BLaER1 (cell line): ENCODE results near the gene KSR2.

ENCODE experiments used
- H3K27ac ChIP-seq: shearing (Covaris generic); formaldehyde crosslinking; 2 replicates; pipeline ENCODE4 v1.8.1; 2022
- H3K27me3 ChIP-seq: shearing (Covaris generic); formaldehyde crosslinking; 2 replicates; pipeline ENCODE4 v1.8.1; 2022
- H3K36me3 ChIP-seq: shearing (Covaris generic); formaldehyde crosslinking; 2 replicates; pipeline ENCODE4 v1.8.1; 2022
- H3K4me1 ChIP-seq: shearing (Covaris generic); formaldehyde crosslinking; 2 replicates; pipeline ENCODE4 v1.8.1; 2022
- H3K4me2 ChIP-seq: shearing (Covaris generic); formaldehyde crosslinking; 2 replicates; pipeline ENCODE4 v1.8.1; 2022
- H3K4me3 ChIP-seq: shearing (Covaris generic); formaldehyde crosslinking; 2 replicates; pipeline ENCODE4 v1.8.1; 2022
- H3K9ac ChIP-seq: shearing (Covaris generic); formaldehyde crosslinking; 2 replicates; pipeline ENCODE4 v1.8.1; 2022
- H3K9me3 ChIP-seq: shearing (Covaris generic); formaldehyde crosslinking; 2 replicates; pipeline ENCODE4 v1.8.1; 2022
- H4K20me1 ChIP-seq: shearing (Covaris generic); formaldehyde crosslinking; 2 replicates; pipeline ENCODE4 v1.8.1; 2022
- Cebpa-rat ChIP-seq: shearing (Covaris generic); IDR thresholded peaks from 2 replicates; pipeline ENCODE4 v1.8.1; 2022

KSR2 gene

GRCh38 chr12:117850048-117850447 is 118.7 kb downstream of the KSR2 start:
- Histone ChIP-seq H3K4me1 (peaks cover 18% of the 10 kb centered on the region), H3K27ac (no peak overlapping the region), H3K4me2 (no peak overlapping the region)

GRCh38 chr12:117847371-117847770 is 121.4 kb downstream of the KSR2 start:
- Histone ChIP-seq H4K20me1 (no peaks in the 10 kb centered on the region), H3K27me3 (no peaks in the 10 kb centered on the region), H3K4me2 (no peak overlapping the region), H3K36me3 (no peaks in the 10 kb centered on the region), H3K4me3 (no peak overlapping the region), H3K27ac (no peak overlapping the region), H3K9ac (no peak overlapping the region), H3K4me1 (peaks cover 21% of the 10 kb centered on the region), H3K9me3 (peaks cover 9% of the 10 kb centered on the region)
- TF ChIP-seq Cebpa-rat, result no peak

More at GRCh38 chr12:117850048-117850447, 118.7 kb downstream of the KSR2 start:
- Histone ChIP-seq H3K27me3 (no peaks in the 10 kb centered on the region), H3K9ac (no peak overlapping the region), H3K36me3 (no peaks in the 10 kb centered on the region), H3K4me3 (no peak overlapping the region), H3K9me3 (0 out of 2 replicates have a peak, but pooled peaks cover 4% of the 10 kb centered on the region), H4K20me1 (no peaks in the 10 kb centered on the region)
- no peak for TF ChIP-seq Cebpa-rat

- H4K20me1 ChIP-seq, result no peaks in the 10 kb centered on the region
- no peak overlapping the region for H3K9ac ChIP-seq
- H3K9me3 ChIP-seq, result peaks cover 9% of the 10 kb centered on the region
- TF ChIP-seq Cebpa-rat, result no peak
- H3K4me1 ChIP-seq, result peaks cover 21% of the 10 kb centered on the region
- H3K36me3 ChIP-seq, result no peaks in the 10 kb centered on the region
- H3K4me2 ChIP-seq, result no peak overlapping the region
- no peaks in the 10 kb centered on the region for H3K27me3 ChIP-seq
- H3K4me3 ChIP-seq, result no peak overlapping the region
- H3K27ac ChIP-seq, result no peak overlapping the region
Measured at GRCh38 chr12:117845271-117845904, 123.4 kb downstream of the KSR2 start.

- Histone ChIP-seq H3K36me3 (no peaks in the 10 kb centered on the region), H3K9ac (no peak overlapping the region), H3K9me3 (peaks cover 9% of the 10 kb centered on the region), H3K27me3 (no peaks in the 10 kb centered on the region), H3K4me1 (peaks cover 21% of the 10 kb centered on the region), H4K20me1 (no peaks in the 10 kb centered on the region), H3K4me3 (no peak overlapping the region), H3K4me2 (no peak overlapping the region), H3K27ac (no peak overlapping the region)
- no peak for TF ChIP-seq Cebpa-rat
Measured at GRCh38 chr12:117844114-117844830, 124.5 kb downstream of the KSR2 start.

- H3K4me3 ChIP-seq, result no peak overlapping the region
- peaks cover 13% of the 10 kb centered on the region for H3K4me1 ChIP-seq
- no peak overlapping the region for H3K27ac ChIP-seq
- H4K20me1 ChIP-seq, result no peaks in the 10 kb centered on the region
- H3K27me3 ChIP-seq, result no peaks in the 10 kb centered on the region
- H3K9me3 ChIP-seq, result peaks cover 9% of the 10 kb centered on the region
- H3K36me3 ChIP-seq, result no peaks in the 10 kb centered on the region
- no peak for TF ChIP-seq Cebpa-rat
- H3K4me2 ChIP-seq, result no peak overlapping the region
- H3K9ac ChIP-seq, result no peak overlapping the region
Measured at GRCh38 chr12:117842630-117843029, 126.2 kb downstream of the KSR2 start.

- Histone ChIP-seq H3K36me3 (no peaks in the 10 kb centered on the region), H3K27me3 (no peaks in the 10 kb centered on the region), H4K20me1 (no peaks in the 10 kb centered on the region), H3K9me3 (peaks cover 9% of the 10 kb centered on the region), H3K4me2 (no peak overlapping the region), H3K9ac (no peak overlapping the region), H3K4me1 (peaks cover 9% of the 10 kb centered on the region; the same call in 1 of the 2 replicates), H3K4me3 (no peak overlapping the region), H3K27ac (no peak overlapping the region)
- TF ChIP-seq Cebpa-rat, result no peak
Measured at GRCh38 chr12:117842220-117842619, 126.6 kb downstream of the KSR2 start.

- H3K4me1 ChIP-seq, result peaks cover 21% of the 10 kb centered on the region
- H4K20me1 ChIP-seq, result no peaks in the 10 kb centered on the region
- H3K4me2 ChIP-seq, result no peak overlapping the region
- H3K27me3 ChIP-seq, result no peaks in the 10 kb centered on the region
- H3K27ac ChIP-seq, result no peak overlapping the region
- H3K9ac ChIP-seq, result no peak overlapping the region
- H3K9me3 ChIP-seq, result no peaks in the 10 kb centered on the region
- no peak overlapping the region for H3K4me3 ChIP-seq
- H3K36me3 ChIP-seq, result no peaks in the 10 kb centered on the region
- no peak for TF ChIP-seq Cebpa-rat
Measured at GRCh38 chr12:117837737-117838050, 131.1 kb downstream of the KSR2 start.

GRCh38 chr12:117836999-117837736 is 131.6 kb downstream of the KSR2 start:
- no peaks in the 10 kb centered on the region for H3K36me3 ChIP-seq
- H3K27me3 ChIP-seq, result no peaks in the 10 kb centered on the region
- H4K20me1 ChIP-seq, result no peaks in the 10 kb centered on the region
- H3K9ac ChIP-seq, result no peak overlapping the region; the same call in 1 of the 2 replicates
- no peak overlapping the region for H3K27ac ChIP-seq
- TF ChIP-seq Cebpa-rat, result no peak
- no peaks in the 10 kb centered on the region for H3K9me3 ChIP-seq
- peaks cover 21% of the 10 kb centered on the region for H3K4me1 ChIP-seq
- H3K4me3 ChIP-seq, result no peak overlapping the region
- H3K4me2 ChIP-seq, result peak overlapping the region; percentile 69

GRCh38 chr12:117836476-117836875 is 132.3 kb downstream of the KSR2 start:
- H3K9me3 ChIP-seq, result no peaks in the 10 kb centered on the region
- H3K27me3 ChIP-seq, result no peaks in the 10 kb centered on the region
- peak overlapping the region; percentile 69 for H3K4me2 ChIP-seq

GRCh38 chr12:117835156-117835555 is 133.6 kb downstream of the KSR2 start:
- Histone ChIP-seq H3K9ac (no peak overlapping the region), H3K4me2 (peak overlapping the region; percentile 56), H3K4me3 (no peak overlapping the region), H3K36me3 (no peaks in the 10 kb centered on the region), H3K27ac (no peak overlapping the region), H3K9me3 (peaks cover under 1% of the 10 kb centered on the region), H3K4me1 (peaks cover 21% of the 10 kb centered on the region), H4K20me1 (no peaks in the 10 kb centered on the region), H3K27me3 (no peaks in the 10 kb centered on the region)
- no peak for TF ChIP-seq Cebpa-rat

More at GRCh38 chr12:117836476-117836875, 132.3 kb downstream of the KSR2 start:
- Histone ChIP-seq H3K4me3 (no peak overlapping the region), H4K20me1 (no peaks in the 10 kb centered on the region), H3K27ac (no peak overlapping the region), H3K9ac (no peak overlapping the region; the same call in 1 of the 2 replicates), H3K4me1 (peaks cover 21% of the 10 kb centered on the region), H3K36me3 (no peaks in the 10 kb centered on the region)
- no peak for TF ChIP-seq Cebpa-rat
